ENCODE results near the gene TPX2.

Gene TPX2

DNA sequence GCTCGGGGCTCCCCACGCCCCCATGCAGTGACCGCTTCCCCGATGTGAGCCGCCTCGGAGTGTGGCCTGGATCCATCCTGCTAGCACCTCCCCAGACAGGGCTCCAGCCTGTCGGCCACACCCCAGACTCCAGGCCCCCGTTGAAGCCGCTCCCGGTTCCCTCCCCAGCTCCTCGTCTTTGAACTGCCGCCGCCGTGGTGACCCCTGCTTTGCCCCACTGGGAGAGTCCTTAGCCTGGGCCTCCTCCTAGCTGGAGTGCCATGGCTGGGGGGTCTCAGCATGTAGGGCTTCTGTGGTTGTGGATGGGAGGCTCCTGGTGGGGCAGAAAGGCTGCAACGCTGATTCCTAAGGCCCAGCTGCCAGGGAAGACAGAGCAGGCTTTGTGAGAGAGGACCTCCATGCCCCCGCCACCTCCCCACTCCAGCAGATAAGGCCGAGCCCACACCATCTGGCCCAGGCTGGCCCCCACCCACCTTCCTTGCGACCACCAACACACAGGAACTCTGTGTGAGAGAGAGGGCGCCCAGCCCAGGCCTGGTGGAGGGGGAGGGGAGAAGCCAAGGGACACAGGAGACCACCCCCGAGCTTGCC is 94.9 kb downstream of the TPX2 start:
- no peak for DNase-seq (ENCODE audit: low read depth)

- DNase-seq (ENCODE audit: low read depth) = no peak
Observed at GRCh38 chr20:31835554-31835953, 96.5 kb downstream of the TPX2 start.

DNA sequence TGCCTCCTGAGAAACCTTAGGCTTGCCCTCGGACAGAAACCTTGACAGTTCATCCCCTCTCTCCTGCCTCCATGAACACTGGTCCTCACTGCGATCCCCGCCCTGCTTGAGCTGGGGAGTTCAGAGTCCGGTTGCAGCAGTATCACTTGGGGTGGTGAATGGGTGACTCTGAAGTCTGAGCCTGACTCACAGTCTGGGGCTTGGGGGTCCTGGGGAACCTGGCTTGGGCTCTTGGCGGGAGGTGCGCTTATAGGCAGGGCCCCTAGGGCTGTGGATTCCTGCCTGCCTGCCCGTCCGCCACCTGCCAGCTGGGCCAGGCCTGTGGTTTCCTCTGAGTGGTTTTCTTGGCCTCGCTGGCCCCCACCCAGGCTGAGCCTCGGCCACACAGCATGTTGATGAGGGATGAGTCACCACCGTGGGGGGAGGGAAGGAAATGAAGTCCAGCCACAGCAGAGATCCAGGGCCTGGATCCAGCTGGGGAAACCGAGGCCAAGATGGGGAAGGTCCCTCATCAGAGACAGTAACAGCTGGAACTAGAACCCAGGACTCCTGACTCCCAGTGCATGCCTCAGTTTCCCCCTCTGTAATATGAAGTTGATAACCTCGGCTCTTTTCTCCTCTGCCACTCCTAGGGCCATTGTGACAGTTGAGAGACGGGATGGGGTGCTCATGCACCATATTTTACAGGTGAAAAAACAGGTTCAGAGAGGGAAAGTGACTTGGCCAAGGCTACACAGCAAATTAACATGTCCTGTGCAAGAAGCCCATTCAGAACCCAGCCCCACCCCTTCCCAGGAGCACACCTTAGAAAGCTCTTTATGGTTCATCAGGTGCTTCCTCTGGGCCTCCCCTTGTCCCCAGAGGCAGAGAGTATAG is 97.1 kb downstream of the TPX2 start:
- no peak for DNase-seq (ENCODE audit: low read depth)

- DNase-seq (ENCODE audit: low read depth) = no peak
Observed at GRCh38 chr20:31836853-31837608, 97.9 kb downstream of the TPX2 start.

DNA sequence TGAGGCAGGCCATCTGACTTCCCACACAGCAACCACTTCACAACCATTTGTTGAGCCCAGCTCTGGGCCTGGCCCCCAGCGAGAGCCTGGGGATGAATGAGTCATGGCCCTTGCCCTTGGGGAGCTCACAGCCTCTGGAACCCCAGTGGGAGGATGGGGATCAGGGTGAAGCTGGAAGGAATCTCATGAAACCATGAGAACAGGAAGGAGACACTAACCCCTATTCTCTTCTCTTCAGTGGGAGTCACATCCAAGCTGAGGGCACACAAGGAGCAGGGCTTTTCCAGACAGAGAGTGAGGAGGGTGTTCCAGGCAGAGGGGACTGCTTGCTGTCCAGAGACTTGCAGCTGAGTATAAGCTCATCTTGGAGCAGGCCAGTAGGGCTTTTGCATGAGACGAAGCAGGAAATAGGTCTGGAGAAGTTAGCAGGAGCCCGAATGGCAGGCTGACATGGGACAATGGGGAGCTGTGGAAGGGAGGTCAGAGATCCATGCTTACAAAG is 98.9 kb downstream of the TPX2 start:
- DNase-seq (ENCODE audit: low read depth) = no peak

DNA sequence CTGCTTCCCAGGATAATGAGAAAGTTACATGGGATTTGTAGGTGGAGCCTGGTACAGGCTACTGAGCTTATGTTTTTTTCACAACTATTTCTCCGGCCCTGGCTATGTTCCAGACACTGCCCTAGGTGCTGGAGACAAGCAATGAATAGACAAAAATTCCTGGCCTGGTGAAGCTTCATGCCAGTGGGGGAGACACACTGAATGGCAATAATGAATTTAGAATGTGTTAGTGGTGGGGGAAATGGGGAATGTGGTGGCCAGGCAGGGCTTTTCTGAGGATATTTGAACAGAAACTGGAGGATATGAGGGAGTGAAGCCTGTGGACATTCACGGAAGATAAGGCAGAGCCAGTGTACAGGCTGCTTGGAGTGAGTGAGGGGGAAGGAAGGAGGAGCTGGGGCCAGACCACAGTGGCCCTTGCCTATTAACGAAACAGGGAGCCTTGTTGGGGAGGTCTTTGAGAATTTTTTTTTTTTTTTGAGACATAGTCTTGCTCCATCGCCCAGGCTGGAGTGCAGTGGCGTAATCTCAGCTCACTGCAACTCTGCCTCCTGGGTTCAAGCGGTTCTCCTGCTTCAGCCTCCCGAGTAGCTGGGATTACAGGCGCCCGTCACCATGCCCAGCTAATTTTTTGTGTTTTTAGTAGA is 99.7 kb downstream of the TPX2 start:
- DNase-seq (ENCODE audit: low read depth) = no peak

GRCh38 chr20:31839782-31840487 is 100.8 kb downstream of the TPX2 start:
- DNase-seq (ENCODE audit: low read depth) = no peak

DNA sequence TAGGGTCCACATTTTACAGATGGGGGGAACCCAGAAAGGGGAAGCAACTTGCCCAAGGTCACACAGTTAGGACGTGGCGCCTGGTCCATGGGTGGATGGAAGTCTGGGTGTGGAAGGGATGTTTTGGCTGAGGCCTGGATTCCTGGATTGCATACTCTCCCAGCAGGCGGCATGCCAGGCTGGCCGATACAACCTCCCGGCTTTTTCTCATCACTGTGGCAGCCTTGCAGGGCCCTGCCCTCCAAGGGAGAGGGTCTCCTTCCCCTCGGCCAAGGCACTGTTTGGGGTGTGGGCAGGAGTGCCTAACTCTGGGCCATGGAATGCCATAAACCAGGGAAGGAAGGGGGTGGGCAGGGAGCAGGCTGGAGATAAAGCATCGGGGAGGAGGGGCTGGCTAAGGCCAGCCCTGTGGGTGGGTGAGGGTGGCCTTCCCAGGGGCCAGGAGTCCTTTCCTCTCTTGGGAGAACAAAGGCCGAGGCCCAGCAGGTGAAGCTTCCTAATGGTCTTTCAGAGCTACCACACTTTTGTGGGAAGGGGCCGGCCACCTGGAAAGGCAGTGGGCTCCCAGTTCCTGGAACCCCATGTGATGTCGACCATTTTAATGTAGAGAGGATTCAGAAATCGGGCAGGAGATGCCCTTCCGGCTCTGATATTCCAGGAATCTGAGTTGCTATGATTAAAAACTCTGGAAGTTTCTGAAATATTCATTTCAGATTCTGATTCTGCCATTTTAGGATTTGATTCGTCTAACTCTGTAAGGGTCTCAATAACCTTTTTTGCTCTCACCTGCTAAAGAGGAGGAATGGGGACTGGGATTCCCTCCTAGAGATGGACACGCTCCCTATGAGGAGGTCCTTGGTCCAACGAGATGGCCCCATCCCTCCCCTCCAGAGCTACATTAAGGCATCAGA is 102.1 kb downstream of the TPX2 start:
- no peak for DNase-seq (ENCODE audit: low read depth)

DNA sequence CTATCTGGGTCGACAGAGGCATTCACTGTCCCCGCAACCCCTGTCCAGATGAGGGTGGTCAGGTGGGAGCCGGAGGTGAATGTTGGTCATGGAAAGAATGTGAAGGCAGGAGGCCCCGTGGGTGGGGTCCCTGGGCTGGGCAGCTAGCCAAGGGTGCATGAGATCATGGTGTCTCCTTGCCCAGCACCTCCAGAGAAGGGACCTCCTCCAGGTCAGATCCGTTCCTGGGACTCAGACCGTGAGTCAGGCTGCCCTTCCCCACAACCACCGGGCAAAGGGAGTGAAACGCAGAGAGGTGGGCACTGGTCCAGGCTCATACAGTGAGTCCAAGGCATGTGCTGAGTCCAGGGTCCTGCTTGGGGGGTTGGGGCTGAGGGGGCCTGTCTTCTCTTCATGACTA is 102.8 kb downstream of the TPX2 start:
- no peak for DNase-seq (ENCODE audit: low read depth)

DNA sequence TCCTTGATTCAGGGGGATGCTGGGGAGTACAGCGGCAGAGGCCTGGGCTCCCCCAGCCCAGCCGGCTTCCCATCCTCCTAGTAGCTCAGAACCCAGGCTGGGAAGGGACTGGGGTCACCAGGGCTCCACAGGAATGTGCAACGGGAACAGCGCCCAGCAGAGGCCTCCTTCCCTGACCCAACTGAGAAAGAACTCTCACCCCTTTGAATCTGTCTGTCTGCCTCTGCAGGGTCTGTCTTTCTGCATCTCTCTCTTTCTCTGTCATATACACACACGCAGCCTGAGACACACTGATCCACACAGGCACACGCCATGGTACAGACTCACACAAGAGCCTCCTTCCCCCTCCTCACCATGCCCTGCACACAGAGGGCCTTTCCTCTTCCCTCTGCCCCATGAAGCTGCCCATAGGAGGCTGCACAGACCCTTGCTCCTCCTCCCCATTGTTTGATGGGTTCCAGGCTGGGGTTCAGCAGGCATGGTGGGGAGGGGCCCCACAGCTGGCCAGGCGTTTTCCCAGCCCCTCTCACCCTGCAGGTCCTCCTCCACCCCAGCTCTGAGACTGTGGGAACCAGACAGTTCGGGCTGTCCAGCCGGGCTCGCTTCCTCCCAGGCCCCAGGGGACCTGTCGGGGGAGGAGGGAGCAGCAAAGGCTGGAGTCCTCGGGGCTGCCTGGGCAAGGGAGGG is 103.5 kb downstream of the TPX2 start:
- no peak for DNase-seq (ENCODE audit: low read depth)

DNA sequence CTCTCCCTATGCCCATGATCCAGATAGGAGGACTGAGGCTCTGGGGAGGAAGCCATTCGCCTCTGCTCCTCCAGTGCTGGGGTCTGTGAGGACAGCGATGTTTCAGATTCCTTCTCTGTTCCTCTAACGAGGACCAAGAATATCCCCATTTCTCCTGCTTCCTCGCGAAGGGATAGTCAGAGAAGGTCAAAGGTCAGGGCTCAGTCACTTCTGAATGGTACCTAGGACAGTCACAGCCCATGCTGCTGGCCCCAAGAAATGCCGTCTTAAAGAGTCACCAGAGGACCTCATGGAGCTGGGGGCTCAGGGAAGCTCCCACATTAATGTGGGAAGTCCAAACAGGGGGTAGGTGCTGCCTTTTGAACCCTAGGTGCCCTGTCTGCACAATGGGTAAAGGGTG is 104.2 kb downstream of the TPX2 start:
- no peak for DNase-seq (ENCODE audit: low read depth)

- DNase-seq (ENCODE audit: low read depth) = no peak
Observed at GRCh38 chr20:31843881-31844280, 104.8 kb downstream of the TPX2 start.

- no peak for DNase-seq (ENCODE audit: low read depth)
Observed at GRCh38 chr20:31844737-31845299, 105.7 kb downstream of the TPX2 start.

DNA sequence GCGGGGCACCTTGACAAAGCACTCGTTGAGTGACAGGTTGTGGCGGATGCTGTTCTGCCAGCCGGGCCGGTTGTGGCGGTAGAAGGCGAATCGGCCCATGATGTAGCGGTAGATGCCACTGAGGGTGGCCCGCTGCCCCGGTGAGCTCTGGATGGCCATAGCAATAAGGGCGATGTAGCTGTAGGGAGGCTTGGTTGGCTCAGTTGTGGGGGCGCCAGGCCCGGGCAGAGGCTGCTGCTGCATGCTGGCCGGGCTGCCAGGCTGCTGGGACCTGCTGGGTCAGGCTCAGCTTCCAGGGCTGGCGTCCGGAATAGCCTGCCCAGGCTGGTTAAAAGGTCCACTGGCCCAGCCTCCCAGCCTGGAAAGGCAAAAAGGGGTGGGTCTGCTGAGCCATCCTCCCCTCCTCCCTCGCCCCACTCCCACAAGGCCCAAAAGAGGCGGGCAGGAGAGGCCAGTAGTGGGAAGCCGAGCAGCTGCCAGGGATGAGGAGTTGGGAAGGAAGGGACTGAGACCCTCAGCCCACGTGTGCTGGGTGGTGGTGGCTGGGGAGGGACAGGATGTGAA is 106.3 kb downstream of the TPX2 start, which contains the start of gene FOXS1:
FOXS1 (minus strand) TSS at position 305 of the 564 bp plus-strand sequence; CDS start at position 243, 62 bp downstream.
- DNase-seq (ENCODE audit: low read depth) = no peak

- no peak for DNase-seq (ENCODE audit: low read depth)
Observed at GRCh38 chr20:31846793-31847138, 107.7 kb downstream of the TPX2 start.

DNA sequence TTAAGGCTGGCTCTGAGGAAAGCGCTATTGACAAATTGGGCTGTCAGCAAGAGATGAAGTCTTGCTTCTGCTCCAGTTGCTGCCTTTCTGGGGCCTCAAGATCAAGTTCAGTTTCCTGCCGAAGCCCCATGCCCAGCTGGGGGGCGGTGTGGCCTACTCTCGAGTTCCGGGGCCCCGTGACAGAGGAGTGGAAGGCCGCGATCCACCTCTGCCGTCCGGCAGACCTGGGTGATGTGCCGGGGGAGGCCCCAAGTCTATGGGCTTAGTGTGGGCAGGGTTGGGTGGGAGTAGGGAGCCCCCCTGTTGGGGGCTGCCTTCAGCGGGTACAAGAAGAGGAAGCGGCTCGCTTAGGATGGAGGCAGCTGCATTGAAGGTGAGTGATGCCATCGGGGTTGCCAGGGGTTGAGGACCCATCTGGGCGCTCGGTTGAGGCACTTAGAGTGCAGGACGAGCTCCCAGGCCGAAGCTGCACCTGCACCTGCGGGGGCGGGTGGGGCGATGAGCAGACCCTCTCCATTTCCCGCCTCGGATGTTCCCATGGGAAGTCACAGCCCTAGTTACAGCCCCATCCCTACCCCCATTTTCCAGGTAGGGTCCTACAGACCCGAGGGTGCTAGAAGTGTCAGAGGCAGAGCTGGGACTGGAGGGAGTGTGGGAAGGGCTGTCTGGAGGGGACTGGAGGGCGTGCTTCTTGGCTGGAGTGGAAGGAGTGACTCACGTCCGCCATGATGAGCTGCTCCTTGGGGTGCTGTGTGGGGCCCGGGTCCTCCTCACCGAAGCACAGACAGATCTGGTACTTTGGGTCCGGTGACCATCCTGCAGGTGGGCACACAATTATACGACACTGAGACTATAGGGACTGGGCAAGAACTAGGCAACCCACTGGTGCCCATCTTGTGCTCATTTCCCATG is 109.3 kb downstream of the TPX2 start:
- no peak for DNase-seq (ENCODE audit: low read depth)

DNA sequence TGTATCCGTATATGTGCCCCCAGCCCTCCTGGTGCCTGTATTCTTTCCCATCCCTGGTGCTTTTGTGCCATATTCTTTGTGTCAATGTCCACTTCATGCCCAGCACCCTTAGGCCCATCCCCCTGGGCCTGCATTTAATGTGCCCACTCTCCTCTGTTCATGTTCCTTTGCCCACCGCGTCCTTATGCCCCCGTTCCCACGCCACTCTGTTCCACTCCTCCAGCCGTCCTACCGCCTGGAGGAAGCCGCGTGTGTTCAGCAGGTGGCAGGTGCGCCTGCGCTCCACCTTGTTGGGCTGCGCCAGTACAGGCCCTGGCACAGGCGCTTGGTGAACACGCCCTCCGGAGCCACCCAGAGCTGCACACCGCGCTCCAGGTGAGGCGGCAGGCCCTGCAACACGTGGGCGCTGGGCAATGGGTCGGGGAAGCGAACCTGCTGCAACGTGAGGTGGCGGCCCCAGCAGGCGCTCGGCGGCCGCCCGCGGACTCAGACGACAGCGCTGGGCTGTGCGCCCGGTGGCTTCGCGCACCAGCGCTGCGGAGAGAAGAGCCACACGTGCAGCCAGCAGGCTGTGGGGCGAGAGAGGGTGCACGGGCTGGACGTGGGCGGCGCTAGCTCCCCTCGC is 110.3 kb downstream of the TPX2 start:
- no peak for DNase-seq (ENCODE audit: low read depth)
